ENCODE data around the gene C12orf42.

Gene C12orf42

DNA sequence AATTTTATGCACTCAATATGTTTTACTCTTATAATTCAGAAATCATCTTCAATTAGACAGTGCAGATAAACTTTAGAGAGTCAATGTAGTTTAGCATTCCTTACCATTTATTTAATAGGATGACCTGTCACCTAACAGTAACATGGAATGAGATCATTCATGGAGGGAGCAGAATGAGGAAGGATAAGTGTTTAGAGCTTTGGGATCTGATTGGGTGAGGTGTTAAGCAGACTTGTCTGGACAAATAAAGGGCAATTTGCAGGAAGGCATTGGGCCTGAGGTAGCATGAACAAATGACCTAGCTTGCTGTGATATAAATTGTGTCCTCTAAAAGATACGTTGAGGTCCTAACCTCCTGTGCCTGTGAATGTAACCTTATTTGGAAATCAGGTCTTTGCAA, 187.4 kb downstream of the C12orf42 start:
- DNase-seq (ENCODE audit: low read depth), result no peak

GRCh38 chr12:103303484-103303883, 192.3 kb downstream of the C12orf42 start:
- DNase-seq (ENCODE audit: low read depth), result no peak
- no peak overlapping the region for H3K4me3 ChIP-seq (ENCODE audit: low read length)
- TF ChIP-seq CTCF (conservative IDR thresholded peaks at IDR 0.05; ENCODE audit: low read length), result no peak

More for the DNA sequence above, 187.4 kb downstream of the C12orf42 start:
- no peak overlapping the region for H3K4me3 ChIP-seq (ENCODE audit: low read length)
- no peak for TF ChIP-seq CTCF (conservative IDR thresholded peaks at IDR 0.05; ENCODE audit: low read length)

DNA sequence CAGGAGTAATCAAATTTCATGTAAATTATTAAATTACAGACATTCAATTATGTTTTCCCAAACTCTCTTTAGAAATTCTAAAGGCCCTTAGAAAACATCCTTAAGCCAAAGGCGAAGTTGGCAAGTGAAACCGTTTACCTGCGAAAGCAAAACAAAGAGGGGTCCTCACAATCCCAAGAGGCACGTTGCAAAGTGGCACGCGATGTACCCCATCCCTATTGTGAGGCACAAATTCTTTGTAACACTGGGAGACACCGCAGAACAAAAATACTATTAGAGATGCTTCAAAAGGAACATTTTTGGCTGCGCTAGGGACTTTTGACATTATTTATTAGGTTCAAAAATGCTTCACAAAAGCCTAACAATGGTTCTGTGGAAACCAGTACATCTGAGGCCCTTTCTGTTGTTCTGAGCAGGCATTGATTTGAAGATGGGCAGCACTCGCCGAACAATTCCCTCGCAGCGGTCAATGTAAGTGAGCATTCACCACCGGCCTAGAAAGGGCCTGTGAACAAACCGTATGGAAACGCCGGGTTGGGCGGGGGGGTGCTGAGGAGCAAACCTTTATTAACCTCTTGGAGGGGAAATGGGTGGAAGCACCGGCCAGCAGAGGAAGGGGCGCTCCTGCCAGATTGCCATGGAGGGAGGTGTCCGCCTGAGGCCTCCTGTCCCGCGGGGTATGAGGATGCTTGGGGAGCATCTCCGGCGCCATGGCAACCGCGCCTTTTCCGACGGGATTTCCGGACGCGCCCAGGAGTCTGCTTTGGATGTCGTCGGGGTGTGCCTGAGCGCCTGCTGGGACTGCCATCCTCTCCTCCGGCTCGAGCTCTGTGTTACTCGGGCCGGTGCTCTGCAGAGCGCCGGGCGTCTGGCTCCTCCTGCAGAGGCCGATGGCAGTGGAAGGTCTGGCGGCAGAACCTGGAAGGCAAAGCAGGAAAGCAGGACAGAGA, 193.9 kb downstream of the C12orf42 start:
- H3K4me3 ChIP-seq (ENCODE audit: low read length), result no peak overlapping the region
- no peak for DNase-seq (ENCODE audit: low read depth)
- TF ChIP-seq CTCF (conservative IDR thresholded peaks at IDR 0.05; ENCODE audit: low read length), result no peak

GRCh38 chr12:103288016-103288415, 207.8 kb downstream of the C12orf42 start:
- H3K4me3 ChIP-seq (ENCODE audit: low read length), result no peak overlapping the region
- no peak for TF ChIP-seq CTCF (conservative IDR thresholded peaks at IDR 0.05; ENCODE audit: low read length)
- no peak for DNase-seq (ENCODE audit: low read depth)

- no peak for DNase-seq (ENCODE audit: low read depth)
- no peak for TF ChIP-seq CTCF (conservative IDR thresholded peaks at IDR 0.05; ENCODE audit: low read length)
- H3K4me3 ChIP-seq (ENCODE audit: low read length), result no peak overlapping the region
Measured at GRCh38 chr12:103282124-103282523, 213.6 kb downstream of the C12orf42 start.

GRCh38 chr12:103279444-103279843, 216.3 kb downstream of the C12orf42 start:
- DNase-seq (ENCODE audit: low read depth), result no peak
- no peak overlapping the region for H3K4me3 ChIP-seq (ENCODE audit: low read length)
- no peak for TF ChIP-seq CTCF (conservative IDR thresholded peaks at IDR 0.05; ENCODE audit: low read length)

DNA sequence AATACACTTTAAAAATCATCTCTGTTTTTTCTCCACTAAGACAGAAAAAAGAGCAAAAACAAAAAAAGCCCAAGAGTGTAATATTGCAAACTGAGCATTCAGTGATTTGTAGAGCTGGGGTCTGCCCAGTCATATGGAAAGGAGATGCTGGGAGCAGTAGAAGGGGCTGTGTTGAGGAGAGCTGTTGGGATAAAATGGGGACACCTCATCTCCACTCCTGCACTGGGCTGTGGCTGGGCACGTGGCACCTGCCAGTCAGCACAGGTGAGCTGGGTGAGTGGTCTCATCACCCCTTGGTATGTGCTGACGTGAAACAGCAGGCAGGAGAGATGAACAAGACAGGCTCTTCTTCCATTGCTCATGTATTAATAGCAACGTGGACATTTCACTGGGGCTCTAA, 217.4 kb downstream of the C12orf42 start:
- DNase-seq (ENCODE audit: low read depth), result no peak
- no peak overlapping the region for H3K4me3 ChIP-seq (ENCODE audit: low read length)

More for the DNA sequence above, 217.4 kb downstream of the C12orf42 start:
- no peak for TF ChIP-seq CTCF (conservative IDR thresholded peaks at IDR 0.05; ENCODE audit: low read length)
